H9 (cell line): Measurements from ENCODE around the gene PCBP2. TPM values are rescaled to one million over a fixed set of nuclear protein-coding genes. Genes with fewer than 3 reads are reported as not detected.

Source experiments
- DNase-seq: peaks from one replicate; pipeline ENCODE4 v3.0.0-alpha.2; 2017
- H2AFZ ChIP-seq: one replicate; pipeline ENCODE4 v1.6.1; 2013; ENCODE audit warnings: mild to moderate bottlenecking, low read length, control low read depth, moderate library complexity
- H2AK5ac ChIP-seq: 2 replicates; pipeline ENCODE4 v1.6.1; 2013; ENCODE audit warnings: low read length, control low read depth, mixed read lengths; ENCODE audit not compliant: insufficient read length
- H2BK120ac ChIP-seq: one replicate; pipeline ENCODE4 v1.6.1; 2013; ENCODE audit warnings: low read depth, mild to moderate bottlenecking, low read length, control low read depth, inconsistent platforms; ENCODE audit not compliant: poor library complexity, severe bottlenecking
- H2BK12ac ChIP-seq: 2 replicates; pipeline ENCODE4 v1.6.1; 2013; ENCODE audit warnings: low read length, control low read depth, mixed read lengths, low read depth; ENCODE audit not compliant: insufficient read length
- H2BK15ac ChIP-seq: 2 replicates; pipeline ENCODE4 v1.6.1; 2013; ENCODE audit warnings: low read depth, low read length, control low read depth
- H2BK20ac ChIP-seq: one replicate; pipeline ENCODE4 v1.6.1; 2013; ENCODE audit warnings: low read depth, mild to moderate bottlenecking, low read length, control low read depth, inconsistent platforms; ENCODE audit not compliant: poor library complexity, severe bottlenecking
- H2BK5ac ChIP-seq: 2 replicates; pipeline ENCODE4 v1.6.1; 2013; ENCODE audit warnings: low read length, control low read depth, mixed read lengths; ENCODE audit not compliant: insufficient read length
- H3K14ac ChIP-seq: 2 replicates; pipeline ENCODE4 v1.6.1; 2013; ENCODE audit warnings: low read length, control low read depth; ENCODE audit not compliant: insufficient read depth
- H3K18ac ChIP-seq: 2 replicates; pipeline ENCODE4 v1.6.1; 2013; ENCODE audit warnings: low read depth, mild to moderate bottlenecking, mixed read lengths, low read length, control low read depth; ENCODE audit not compliant: insufficient read length
- H3K23ac ChIP-seq: 2 replicates; pipeline ENCODE4 v1.6.1; 2013; ENCODE audit warnings: low read length, control low read depth, mixed read lengths, low read depth; ENCODE audit not compliant: insufficient read length
- H3K23me2 ChIP-seq: 2 replicates; pipeline ENCODE4 v1.6.1; 2013; ENCODE audit warnings: low read depth, mild to moderate bottlenecking, mixed read lengths, low read length, control low read depth; ENCODE audit not compliant: insufficient read length, poor library complexity, severe bottlenecking
- H3K27ac ChIP-seq: 2 replicates; pipeline ENCODE4 v1.5.1; 2013; ENCODE audit warnings: low read length, control low read depth, mixed read lengths, low read depth; ENCODE audit not compliant: insufficient read length
- H3K27me3 ChIP-seq: 2 replicates; pipeline ENCODE4 v1.6.1; 2013; ENCODE audit warnings: low read length, control low read depth, inconsistent platforms; ENCODE audit not compliant: insufficient read depth
- H3K4ac ChIP-seq: 2 replicates; pipeline ENCODE4 v1.6.1; 2013; ENCODE audit warnings: low read depth, mild to moderate bottlenecking, control low read depth, inconsistent platforms, low read length, moderate library complexity
- H3K4me1 ChIP-seq: 2 replicates; pipeline ENCODE4 v1.6.1; 2013; ENCODE audit warnings: low read length, control low read depth, inconsistent platforms; ENCODE audit not compliant: insufficient read depth
- H3K4me2 ChIP-seq: 2 replicates; pipeline ENCODE4 v1.6.1; 2013; ENCODE audit warnings: low read length, control low read depth, mixed read lengths; ENCODE audit not compliant: insufficient read length, insufficient read depth
- H3K56ac ChIP-seq: 2 replicates; pipeline ENCODE4 v1.6.1; 2013; ENCODE audit warnings: low read depth, mild to moderate bottlenecking, mixed read lengths, low read length, control low read depth; ENCODE audit not compliant: insufficient read length
- H3K79me1 ChIP-seq: 2 replicates; pipeline ENCODE4 v1.6.1; 2013; ENCODE audit warnings: low read depth, mild to moderate bottlenecking, moderate library complexity, low read length, control low read depth, inconsistent platforms; ENCODE audit not compliant: insufficient read depth, poor library complexity, severe bottlenecking
- H3K79me2 ChIP-seq: 2 replicates; pipeline ENCODE4 v1.6.1; 2013; ENCODE audit warnings: low read length, control low read depth, inconsistent platforms; ENCODE audit not compliant: insufficient read depth
- H3K9ac ChIP-seq: 2 replicates; pipeline ENCODE4 v1.6.1; 2013; ENCODE audit warnings: low read length, control low read depth, mixed read lengths; ENCODE audit not compliant: insufficient read length; ENCODE audit errors: extremely low read depth
- H3K9me3 ChIP-seq: one replicate; pipeline ENCODE4 v1.6.1; 2013; ENCODE audit warnings: low read depth, low read length, inconsistent platforms; ENCODE audit not compliant: control insufficient read depth
- H3T11ph ChIP-seq: one replicate; pipeline ENCODE4 v1.6.1; 2013; ENCODE audit warnings: mild to moderate bottlenecking, low read length, control low read depth, inconsistent platforms
- H4K20me1 ChIP-seq: one replicate; pipeline ENCODE4 v1.6.1; 2013; ENCODE audit not compliant: control insufficient read depth, insufficient read length, insufficient read depth
- H4K5ac ChIP-seq: 2 replicates; pipeline ENCODE4 v1.6.1; 2013; ENCODE audit warnings: low read depth, mild to moderate bottlenecking, mixed read lengths, low read length, control low read depth; ENCODE audit not compliant: insufficient read length
- H4K8ac ChIP-seq: replicated peaks from 2 replicates; pipeline ENCODE4 v1.6.1; 2013; ENCODE audit warnings: low read length, control low read depth, mixed read lengths, low read depth; ENCODE audit not compliant: insufficient read length
- H4K91ac ChIP-seq: 2 replicates; pipeline ENCODE4 v1.6.1; 2013; ENCODE audit warnings: low read depth, mild to moderate bottlenecking, moderate library complexity, mixed read lengths, low read length, control low read depth; ENCODE audit not compliant: insufficient read length
- H3K27ac Mint-ChIP-seq, 3 experiments: 2 replicates in 2 of 3; 3 replicates in 1 of 3; pipeline ENCODE4 v1.8.0; 2020 to 2021; ENCODE audit warnings: mixed read lengths in 3 of 3, mild to moderate bottlenecking in 1 of 3, moderate library complexity in 1 of 3
- H3K27me3 Mint-ChIP-seq: 2 replicates; pipeline ENCODE4 v1.8.0; 2021; ENCODE audit warnings: low read depth, mild to moderate bottlenecking, moderate library complexity, mixed read lengths
- H3K36me3 Mint-ChIP-seq, 3 experiments: 2 replicates in 2 of 3; 3 replicates in 1 of 3; pipeline ENCODE4 v1.8.0; 2020 to 2021; ENCODE audit warnings: low read depth in 3 of 3, mixed read lengths in 3 of 3; ENCODE audit not compliant: insufficient read depth in 1 of 3
- H3K4me1 Mint-ChIP-seq, 2 experiments: 2 replicates each; pipeline ENCODE4 v1.8.0; 2020; ENCODE audit warnings: mixed read lengths in 2 of 2
- H3K4me3 Mint-ChIP-seq, 2 experiments: 2 replicates in 1 of 2; 3 replicates in 1 of 2; pipeline ENCODE4 v1.8.0; 2020 to 2021; ENCODE audit warnings: mild to moderate bottlenecking in 2 of 2, mixed read lengths in 2 of 2, moderate library complexity in 1 of 2
- H3K9me3 Mint-ChIP-seq, 2 experiments: 2 replicates in 1 of 2; 3 replicates in 1 of 2; pipeline ENCODE4 v1.8.0; 2020; ENCODE audit warnings: mild to moderate bottlenecking in 2 of 2, mixed read lengths in 2 of 2, moderate library complexity in 1 of 2
- WGBS: extraction: QIAGEN DNeasy Blood & Tissue Kit; methylation state at CpG from one replicate; pipeline ENCODE4 v1.1.7; 2013; ENCODE audit warnings: missing lambda C conversion rate, low lambda C conversion rate, mixed read lengths; ENCODE audit not compliant: insufficient read length; ENCODE audit errors: extremely low coverage; 5-methylcytosine and 5-hydroxymethylcytosine counted together
- total RNA-seq: library from RNA; stranded (reverse); gene quantifications from 2 replicates; pipeline ENCODE4 v1.2.1, GENCODE V29; 2021
- TF ChIP-seq, protein P1 (sequence below): fragments of 200-600 bp; sonication (generic); conservative IDR thresholded peaks from 3 replicates; pipeline ENCODE4 v1.8.0; 2021; ENCODE audit warnings: antibody characterized with exemption, mild to moderate bottlenecking

The PCBP2 gene
- total RNA-seq, 1 experiment from 2014 or later = 1,207 TPM

DNA sequence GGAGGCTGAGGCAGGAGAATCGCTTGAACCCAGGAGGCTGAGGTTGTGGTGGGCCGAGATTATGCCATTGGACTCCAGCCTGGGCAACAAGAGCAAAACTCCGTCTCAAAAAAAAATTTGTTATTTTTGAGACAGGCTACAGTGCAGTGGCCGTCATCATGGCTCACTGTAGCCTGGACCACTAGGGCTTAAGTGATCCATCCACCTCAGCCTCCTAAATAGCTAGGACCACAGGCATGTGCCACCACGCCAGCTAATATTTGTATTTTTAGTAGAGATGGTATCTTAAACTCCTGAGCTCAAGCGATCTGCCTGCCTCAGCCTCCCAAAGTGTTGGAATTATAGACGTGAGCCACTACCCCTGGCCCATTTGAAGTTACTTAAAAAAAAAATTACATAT is 966 bp upstream of the PCBP2 start:
- Histone ChIP-seq H3K27ac (no peak overlapping the region), H3K9ac (no peak overlapping the region), H2BK12ac (no peak overlapping the region), H3T11ph (no peak overlapping the region), H3K4me1 (no peaks in the 10 kb centered on the region), H2BK120ac (no peak overlapping the region), H2BK5ac (no peak overlapping the region), H4K91ac (no peak overlapping the region), H2AK5ac (no peak overlapping the region), H3K79me2 (peaks cover 23% of the 10 kb centered on the region), H3K23ac (no peak overlapping the region), H2BK15ac (no peak overlapping the region), H4K5ac (no peak overlapping the region), H3K27me3 (no peaks in the 10 kb centered on the region), H3K18ac (no peak overlapping the region), H4K20me1 (no peaks in the 10 kb centered on the region), H3K14ac (no peak overlapping the region), H3K79me1 (peaks cover 3% of the 10 kb centered on the region), H2BK20ac (no peak overlapping the region), H3K56ac (no peak overlapping the region), H2AFZ (no peak overlapping the region), H3K23me2 (no peaks in the 10 kb centered on the region), H3K9me3 (no peaks in the 10 kb centered on the region), H4K8ac (no peak overlapping the region), H3K4me2 (no peak overlapping the region), H3K4ac (no peak overlapping the region)
- H3K4me1 Mint-ChIP-seq = peaks cover 19 to 30% of the 10 kb centered on the region in 2 experiments
- no peak for DNase-seq
- no peaks in the 10 kb centered on the region; a peak in 1 of 5 replicates for H3K9me3 Mint-ChIP-seq
- TF ChIP-seq, protein P1, sequence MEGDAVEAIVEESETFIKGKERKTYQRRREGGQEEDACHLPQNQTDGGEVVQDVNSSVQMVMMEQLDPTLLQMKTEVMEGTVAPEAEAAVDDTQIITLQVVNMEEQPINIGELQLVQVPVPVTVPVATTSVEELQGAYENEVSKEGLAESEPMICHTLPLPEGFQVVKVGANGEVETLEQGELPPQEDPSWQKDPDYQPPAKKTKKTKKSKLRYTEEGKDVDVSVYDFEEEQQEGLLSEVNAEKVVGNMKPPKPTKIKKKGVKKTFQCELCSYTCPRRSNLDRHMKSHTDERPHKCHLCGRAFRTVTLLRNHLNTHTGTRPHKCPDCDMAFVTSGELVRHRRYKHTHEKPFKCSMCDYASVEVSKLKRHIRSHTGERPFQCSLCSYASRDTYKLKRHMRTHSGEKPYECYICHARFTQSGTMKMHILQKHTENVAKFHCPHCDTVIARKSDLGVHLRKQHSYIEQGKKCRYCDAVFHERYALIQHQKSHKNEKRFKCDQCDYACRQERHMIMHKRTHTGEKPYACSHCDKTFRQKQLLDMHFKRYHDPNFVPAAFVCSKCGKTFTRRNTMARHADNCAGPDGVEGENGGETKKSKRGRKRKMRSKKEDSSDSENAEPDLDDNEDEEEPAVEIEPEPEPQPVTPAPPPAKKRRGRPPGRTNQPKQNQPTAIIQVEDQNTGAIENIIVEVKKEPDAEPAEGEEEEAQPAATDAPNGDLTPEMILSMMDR = no peak
- H3K36me3 Mint-ChIP-seq = peaks cover 40 to 53% (median 52%) of the 10 kb centered on the region in 3 experiments
- no CpG with 5 or more reads among the region's 7 CpGs for WGBS
- H3K27me3 Mint-ChIP-seq = no peaks in the 10 kb centered on the region
- H3K4me3 Mint-ChIP-seq = peak overlapping the region; percentile 25 to 35; a peak in 2 of 5 replicates
- H3K27ac Mint-ChIP-seq = 0 out of 7 replicates have a peak overlapping the region, but pooled peaks of 1 of the 3 experiments have one; percentile 5
